ENCODE data around the gene ATG7. TPM values are rescaled to one million over a fixed set of nuclear protein-coding genes. Genes with fewer than 3 reads are reported as not detected.
A peak's percentile ranks its signal among the peaks of the same experiment; 100 is the strongest.

The ATG7 gene
- total RNA-seq, 2 experiments from 2014 or later = 30.5 to 33.6 TPM

GRCh38 chr3:11563159-11563864 lies 291.1 kb downstream of the ATG7 start:
- H3K27ac Mint-ChIP-seq = no peak overlapping the region
- H3K4me1 Mint-ChIP-seq (ENCODE audit: low read depth) = peaks cover under 1% of the 10 kb centered on the region
- no peak for DNase-seq
- no peaks in the 10 kb centered on the region for H3K27me3 Mint-ChIP-seq
- no peak overlapping the region for H3K4me3 Mint-ChIP-seq
- no peaks in the 10 kb centered on the region for H3K9me3 Mint-ChIP-seq
- H3K36me3 Mint-ChIP-seq = peaks cover 8% of the 10 kb centered on the region
- intact Hi-C loops (cut with micrococcal nuclease) = no loop called here
- ChIA-PET CTCF (interaction anchor here (1.3 kb wide), 1 partner anchor 88 kb away, joined by 3 read pairs; no protein-coding TSS in a partner anchor), POLR2A (no interaction called here)

- Mint-ChIP-seq H3K4me3 (no peak overlapping the region), H3K9me3 (no peaks in the 10 kb centered on the region), H3K27ac (no peak overlapping the region), H3K36me3 (peaks cover 8% of the 10 kb centered on the region), H3K27me3 (no peaks in the 10 kb centered on the region), H3K4me1 (ENCODE audit: low read depth) (no peaks in the 10 kb centered on the region)
- CTCF ChIA-PET = no interaction called here
- POLR2A ChIA-PET = no interaction called here
- intact Hi-C loops (cut with micrococcal nuclease) = no loop called here
- no peak for DNase-seq
Measured at GRCh38 chr3:11563865-11564185, 291.6 kb downstream of the ATG7 start.

- ChIA-PET POLR2A (no interaction called here), CTCF (no interaction called here)
- Mint-ChIP-seq H3K36me3 (peaks cover 8% of the 10 kb centered on the region), H3K4me1 (ENCODE audit: low read depth) (no peaks in the 10 kb centered on the region), H3K27ac (no peak overlapping the region), H3K27me3 (no peaks in the 10 kb centered on the region), H3K4me3 (no peak overlapping the region), H3K9me3 (no peaks in the 10 kb centered on the region)
- intact Hi-C loops (cut with micrococcal nuclease) = no loop called here
- no peak for DNase-seq
Measured at GRCh38 chr3:11564577-11565001, 292.4 kb downstream of the ATG7 start.

GRCh38 chr3:11565072-11565471 lies 292.9 kb downstream of the ATG7 start:
- Mint-ChIP-seq H3K4me3 (no peak overlapping the region), H3K4me1 (ENCODE audit: low read depth) (no peaks in the 10 kb centered on the region), H3K36me3 (peaks cover 3% of the 10 kb centered on the region), H3K27ac (no peak overlapping the region), H3K9me3 (no peaks in the 10 kb centered on the region), H3K27me3 (no peaks in the 10 kb centered on the region)
- ChIA-PET POLR2A (no interaction called here), CTCF (no interaction called here)
- intact Hi-C loops (cut with micrococcal nuclease) = no loop called here
- DNase-seq = no peak

- no peak overlapping the region for H3K27ac Mint-ChIP-seq
- no peaks in the 10 kb centered on the region for H3K9me3 Mint-ChIP-seq
- DNase-seq = no peak
- ChIA-PET POLR2A (no interaction called here), CTCF (no interaction called here)
- H3K4me1 Mint-ChIP-seq (ENCODE audit: low read depth) = no peaks in the 10 kb centered on the region
- intact Hi-C loops (cut with micrococcal nuclease) = no loop called here
- H3K36me3 Mint-ChIP-seq = peaks cover 3% of the 10 kb centered on the region
- no peak overlapping the region for H3K4me3 Mint-ChIP-seq
- no peaks in the 10 kb centered on the region for H3K27me3 Mint-ChIP-seq
Measured at GRCh38 chr3:11565492-11565891, 293.3 kb downstream of the ATG7 start.

GRCh38 chr3:11565932-11566331 lies 293.7 kb downstream of the ATG7 start:
- intact Hi-C loops (cut with micrococcal nuclease) = no loop called here
- Mint-ChIP-seq H3K27ac (no peak overlapping the region), H3K4me1 (ENCODE audit: low read depth) (no peaks in the 10 kb centered on the region), H3K27me3 (no peaks in the 10 kb centered on the region), H3K9me3 (no peaks in the 10 kb centered on the region), H3K4me3 (no peak overlapping the region), H3K36me3 (peaks cover 3% of the 10 kb centered on the region)
- DNase-seq = no peak
- CTCF ChIA-PET = no interaction called here
- POLR2A ChIA-PET = no interaction called here

- ChIA-PET CTCF (no interaction called here), POLR2A (interaction anchor here (0.6 kb wide), 1 partner anchor 77 kb away, joined by 5 read pairs; the partner anchor contains the start of gene VGLL4)
- Mint-ChIP-seq H3K27ac (no peak overlapping the region), H3K4me1 (ENCODE audit: low read depth) (no peaks in the 10 kb centered on the region), H3K27me3 (no peaks in the 10 kb centered on the region), H3K36me3 (peaks cover 3% of the 10 kb centered on the region), H3K9me3 (no peaks in the 10 kb centered on the region), H3K4me3 (no peak overlapping the region)
- intact Hi-C loops (cut with micrococcal nuclease) = no loop called here
- no peak for DNase-seq
Measured at GRCh38 chr3:11566478-11566877, 294.3 kb downstream of the ATG7 start.

- Mint-ChIP-seq H3K27ac (no peak overlapping the region), H3K4me1 (ENCODE audit: low read depth) (no peaks in the 10 kb centered on the region), H3K36me3 (peaks cover 3% of the 10 kb centered on the region), H3K9me3 (no peaks in the 10 kb centered on the region), H3K27me3 (no peaks in the 10 kb centered on the region), H3K4me3 (no peak overlapping the region)
- no peak for DNase-seq
- POLR2A ChIA-PET = interaction anchor here (0.6 kb wide), 1 partner anchor 77 kb away, joined by 5 read pairs; the partner anchor contains the start of gene VGLL4
- CTCF ChIA-PET = no interaction called here
- intact Hi-C loops (cut with micrococcal nuclease) = no loop called here
Measured at GRCh38 chr3:11566916-11567315, 294.7 kb downstream of the ATG7 start.

GRCh38 chr3:11567516-11568467 lies 295.6 kb downstream of the ATG7 start:
- ChIA-PET CTCF (no interaction called here), POLR2A (no interaction called here)
- peaks cover 3% of the 10 kb centered on the region for H3K36me3 Mint-ChIP-seq
- no peaks in the 10 kb centered on the region for H3K4me1 Mint-ChIP-seq (ENCODE audit: low read depth)
- no peaks in the 10 kb centered on the region for H3K9me3 Mint-ChIP-seq
- no peak overlapping the region for H3K4me3 Mint-ChIP-seq
- H3K27me3 Mint-ChIP-seq = no peaks in the 10 kb centered on the region
- intact Hi-C loops (cut with micrococcal nuclease) = no loop called here
- DNase-seq = no peak
- no peak overlapping the region for H3K27ac Mint-ChIP-seq

GRCh38 chr3:11568503-11569155 lies 296.4 kb downstream of the ATG7 start:
- DNase-seq = no peak
- Mint-ChIP-seq H3K4me3 (no peak overlapping the region), H3K27ac (no peak overlapping the region), H3K4me1 (ENCODE audit: low read depth) (no peaks in the 10 kb centered on the region), H3K9me3 (no peaks in the 10 kb centered on the region), H3K27me3 (no peaks in the 10 kb centered on the region), H3K36me3 (peaks cover 2% of the 10 kb centered on the region)
- ChIA-PET CTCF (no interaction called here), POLR2A (no interaction called here)
- intact Hi-C loops (cut with micrococcal nuclease) = no loop called here

- H3K9me3 Mint-ChIP-seq = no peaks in the 10 kb centered on the region
- intact Hi-C loops (cut with micrococcal nuclease) = no loop called here
- POLR2A ChIA-PET = no interaction called here
- peak overlapping the region; percentile 13 for H3K27ac Mint-ChIP-seq
- peaks cover 1% of the 10 kb centered on the region for H3K4me1 Mint-ChIP-seq (ENCODE audit: low read depth)
- no peak overlapping the region for H3K4me3 Mint-ChIP-seq
- H3K27me3 Mint-ChIP-seq = no peaks in the 10 kb centered on the region
- no peak for DNase-seq
- CTCF ChIA-PET = interaction anchor here (0.9 kb wide), 1 partner anchor 89 kb away, joined by 3 read pairs; no protein-coding TSS in a partner anchor
- H3K36me3 Mint-ChIP-seq = no peaks in the 10 kb centered on the region
Measured at GRCh38 chr3:11569156-11569741, 297.1 kb downstream of the ATG7 start.

GRCh38 chr3:11570251-11570650 lies 298.1 kb downstream of the ATG7 start:
- intact Hi-C loops (cut with micrococcal nuclease) = no loop called here
- ChIA-PET CTCF (no interaction called here), POLR2A (no interaction called here)
- no peaks in the 10 kb centered on the region for H3K27me3 Mint-ChIP-seq
- no peak for DNase-seq
- H3K36me3 Mint-ChIP-seq = no peaks in the 10 kb centered on the region
- H3K4me1 Mint-ChIP-seq (ENCODE audit: low read depth) = peaks cover 2% of the 10 kb centered on the region
- H3K9me3 Mint-ChIP-seq = no peaks in the 10 kb centered on the region
- no peak overlapping the region for H3K27ac Mint-ChIP-seq
- H3K4me3 Mint-ChIP-seq = no peak overlapping the region

All from activated CD4-positive, alpha-beta memory T cell treated with anti-CD3 and anti-CD28 coated beads for 36 hours (primary cell).